CD1c-positive myeloid dendritic cell (primary cell): Measurements from ENCODE around the gene ZDHHC11B.
"Not testable (repeated sequence)": the region's sequence is repeated elsewhere in the genome, so short reads cannot be mapped to it uniquely, and the experiment has no call there.

Experiments
- DNase-seq: peaks from one replicate; pipeline ENCODE4 v3.0.0-alpha.2; 2016; ENCODE audit errors: extremely low spot score

Gene ZDHHC11B

DNA sequence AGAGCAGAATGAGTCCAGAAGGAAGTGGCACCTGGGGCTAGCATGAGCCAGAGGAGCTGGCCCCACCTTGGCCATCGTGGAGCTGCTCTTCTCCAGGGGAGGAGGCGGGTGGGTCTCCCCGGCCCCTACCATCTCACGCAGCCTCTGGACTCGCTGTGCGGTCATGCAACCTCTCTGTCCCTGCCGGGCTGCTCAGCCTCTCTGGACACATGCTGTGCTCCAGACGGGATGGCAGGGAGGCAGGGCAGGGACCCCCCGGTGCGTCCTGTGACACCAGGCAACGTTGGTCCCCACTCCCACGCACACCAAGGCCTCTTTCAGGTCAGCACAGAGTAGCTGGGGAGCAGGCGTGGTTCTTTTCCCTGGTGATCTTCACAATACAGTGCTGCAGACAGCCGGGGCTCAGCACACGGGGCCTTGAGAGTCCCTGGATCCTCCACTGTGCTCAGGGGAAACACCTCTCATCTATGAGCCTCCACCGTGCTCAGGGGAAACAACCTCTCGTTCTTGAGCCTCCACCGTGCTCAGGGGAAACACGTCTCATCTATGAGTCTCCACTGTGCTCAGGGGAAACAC lies 30.9 kb downstream of the ZDHHC11B start:
- not testable (repeated sequence) for DNase-seq

DNA sequence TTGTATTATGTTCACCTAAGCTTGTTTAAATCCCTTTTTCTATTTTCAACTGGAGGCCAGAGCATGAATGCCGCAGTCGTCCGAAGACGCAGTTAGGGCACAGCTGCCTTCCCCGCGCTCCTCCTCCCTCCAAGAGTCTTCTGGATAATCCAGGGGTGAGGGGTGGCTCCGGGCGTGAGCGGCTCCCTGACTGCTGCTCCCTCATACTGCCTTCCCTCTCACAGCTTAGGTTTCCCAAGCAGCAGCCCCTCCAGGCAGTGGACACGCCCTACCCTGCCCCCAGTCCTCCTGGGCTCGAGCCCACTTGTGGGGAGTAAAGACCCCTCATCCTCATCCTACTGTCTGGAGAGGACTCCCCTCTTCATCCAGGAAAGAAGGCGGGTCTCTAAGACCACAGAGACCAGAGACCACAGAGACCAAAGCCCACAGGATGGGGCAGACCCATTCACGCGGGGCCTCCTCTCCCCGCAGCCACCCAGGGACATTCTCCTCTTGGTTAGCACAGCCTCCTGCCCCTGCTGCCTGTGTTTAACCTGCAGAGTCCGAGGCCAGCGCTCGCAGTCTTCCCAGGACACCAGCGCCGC lies 31.9 kb downstream of the ZDHHC11B start:
- DNase-seq: not testable (repeated sequence)

GRCh38 chr5:751992-752391 lies 32.5 kb downstream of the ZDHHC11B start:
- not testable (repeated sequence) for DNase-seq

DNA sequence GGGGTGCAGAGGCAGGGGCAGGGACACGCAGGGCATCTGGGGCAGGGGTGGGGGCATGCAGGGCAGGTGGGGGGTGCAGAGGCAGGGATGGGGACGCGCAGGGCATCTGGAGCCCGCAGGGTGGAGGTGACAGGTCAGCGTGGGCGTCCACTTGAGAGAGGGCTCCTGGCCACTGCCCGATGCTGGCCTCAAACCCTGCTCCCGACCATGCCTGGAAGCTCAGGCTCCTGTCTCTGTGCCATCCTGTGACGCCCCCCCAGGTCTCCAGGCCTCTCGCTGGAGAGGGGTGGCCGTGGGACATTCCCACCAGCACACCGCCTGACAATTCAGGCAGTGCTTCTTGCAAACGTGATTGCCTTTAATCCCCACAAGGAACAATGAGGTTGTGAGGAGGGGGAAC lies 33.0 kb downstream of the ZDHHC11B start:
- no peak for DNase-seq

- DNase-seq: not testable (repeated sequence)
Observed at GRCh38 chr5:750226-750625, 34.3 kb downstream of the ZDHHC11B start.

- DNase-seq: no peak
Observed at GRCh38 chr5:749101-749670, 35.3 kb downstream of the ZDHHC11B start.

- DNase-seq: not testable (repeated sequence)
Observed at GRCh38 chr5:748011-748980, 36.2 kb downstream of the ZDHHC11B start.

DNA sequence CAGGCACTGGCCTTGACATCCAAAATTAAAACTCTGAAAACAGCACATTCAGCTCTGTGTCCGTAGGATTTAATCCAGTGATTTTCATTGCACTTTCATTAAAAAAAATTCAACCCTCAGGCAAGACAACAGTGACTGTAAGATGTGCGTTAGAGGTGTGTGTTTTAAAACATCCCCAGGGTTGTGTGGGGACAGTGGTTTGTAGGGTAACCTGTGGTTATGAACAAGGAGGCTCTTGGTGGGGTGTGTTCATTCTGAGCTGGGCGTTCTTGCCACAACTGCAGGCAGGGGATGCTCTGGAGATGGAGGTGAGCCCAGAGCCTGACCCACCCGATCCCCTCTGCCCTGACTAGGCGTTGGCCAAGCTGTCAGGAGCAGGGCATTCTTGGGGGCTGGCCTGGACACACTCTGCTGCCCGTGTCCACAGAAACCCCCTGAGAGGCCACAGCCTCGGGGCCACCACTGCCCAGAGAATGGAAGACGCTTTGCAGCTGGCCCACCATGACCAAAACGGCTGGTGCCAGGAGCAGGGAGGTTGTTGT lies 37.2 kb downstream of the ZDHHC11B start:
- DNase-seq: not testable (repeated sequence)

- no peak for DNase-seq
Observed at GRCh38 chr5:746258-746761, 38.2 kb downstream of the ZDHHC11B start.

GRCh38 chr5:745272-746142 lies 39.0 kb downstream of the ZDHHC11B start:
- not testable (repeated sequence) for DNase-seq

GRCh38 chr5:743696-744404 lies 40.7 kb downstream of the ZDHHC11B start:
- DNase-seq: not testable (repeated sequence)

DNA sequence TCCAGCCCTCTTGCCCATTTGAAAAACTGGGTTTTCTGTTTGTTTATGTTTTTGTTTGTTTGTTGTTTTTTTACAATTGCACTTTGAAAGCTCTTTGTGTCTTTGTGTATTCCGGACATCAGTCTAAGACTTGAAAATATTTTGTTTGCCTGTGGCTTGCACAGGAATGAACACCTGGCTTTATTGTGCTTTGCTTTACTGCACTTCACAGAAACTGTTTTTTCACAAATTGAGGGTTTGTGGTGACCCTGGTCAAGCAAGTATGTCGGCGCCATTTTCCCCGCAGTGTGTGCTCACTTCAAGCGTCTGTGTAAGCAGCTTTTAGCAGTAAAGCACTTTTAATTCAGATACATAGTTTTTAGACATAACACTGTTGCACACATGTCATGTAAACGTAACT lies 42.3 kb downstream of the ZDHHC11B start:
- DNase-seq: not testable (repeated sequence)

GRCh38 chr5:734145-734544 lies 50.4 kb downstream of the ZDHHC11B start:
- not testable (repeated sequence) for DNase-seq

- DNase-seq: not testable (repeated sequence)
Observed at GRCh38 chr5:732754-733454, 51.6 kb downstream of the ZDHHC11B start.

- DNase-seq: not testable (repeated sequence)
Observed at GRCh38 chr5:729225-729624, 55.3 kb downstream of the ZDHHC11B start.

DNA sequence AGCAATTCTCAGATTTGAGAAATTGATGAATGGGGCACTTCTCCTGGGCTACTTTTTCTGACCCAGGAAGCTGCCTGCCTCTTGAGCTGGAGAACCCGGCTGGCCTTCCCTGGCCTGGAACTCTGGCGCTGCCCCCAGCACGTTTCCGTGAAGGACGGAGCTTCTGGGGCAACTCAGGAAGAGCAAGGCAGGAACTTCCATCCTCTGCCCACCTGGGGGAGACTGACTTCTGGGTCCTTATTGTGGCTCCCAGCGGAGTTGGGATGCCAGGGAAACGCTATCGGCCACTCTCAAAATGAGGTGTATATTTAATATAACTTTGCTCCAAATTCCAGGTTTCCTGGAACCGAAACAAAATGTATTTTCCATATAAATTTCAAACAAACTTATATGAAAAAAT lies 57.4 kb downstream of the ZDHHC11B start:
- DNase-seq: not testable (repeated sequence)

DNA sequence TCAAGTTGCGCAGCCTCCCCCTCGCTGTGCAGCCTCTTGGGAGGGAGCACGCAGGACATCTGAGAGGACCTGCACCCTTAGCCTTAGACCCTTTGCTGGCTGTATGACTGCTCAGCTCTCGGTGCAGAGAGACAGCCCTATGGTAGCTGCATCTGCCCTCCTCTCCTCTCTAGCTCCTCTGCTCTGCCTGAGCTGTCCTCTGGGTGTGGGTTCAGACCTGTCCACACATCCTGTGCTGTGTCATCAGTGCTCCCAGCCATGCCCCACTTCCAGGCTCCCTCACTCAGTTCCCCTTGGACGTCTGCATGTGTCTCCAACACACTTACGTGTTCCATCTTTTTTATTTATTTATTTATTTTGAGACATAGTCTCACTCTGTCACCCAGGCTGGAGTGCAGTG lies 60.7 kb downstream of the ZDHHC11B start:
- DNase-seq: not testable (repeated sequence)

- DNase-seq: not testable (repeated sequence)
Observed at GRCh38 chr5:723309-723708, 61.2 kb downstream of the ZDHHC11B start.

DNA sequence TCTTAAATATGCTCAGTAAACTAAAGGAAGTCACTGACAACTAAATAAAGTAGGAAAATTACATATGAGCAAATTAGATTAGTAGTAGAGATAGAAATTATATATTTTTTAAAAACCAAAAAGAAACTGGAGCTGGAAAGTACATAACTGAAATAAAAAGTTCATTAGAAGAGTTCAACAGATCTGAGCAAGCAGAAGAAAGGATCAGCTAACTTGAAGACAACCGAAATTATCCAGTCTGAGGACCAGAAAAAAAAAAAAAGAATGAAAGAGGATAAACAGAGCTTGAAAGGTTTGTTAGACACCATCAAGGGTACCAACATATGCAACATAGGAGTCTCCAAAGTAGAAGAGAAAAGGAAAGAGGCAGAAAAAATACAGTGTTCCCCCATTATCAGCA lies 65.2 kb downstream of the ZDHHC11B start:
- not testable (repeated sequence) for DNase-seq
